Subcutaneous abdominal adipose tissue (tissue), 5 donors: ENCODE results near the gene ATAD1.

Source experiments
- H3K27ac ChIP-seq: one replicate; pipeline ENCODE4 v1.7.0; 2013; ENCODE audit warnings: low read depth, mild to moderate bottlenecking, inconsistent platforms, low read length, moderate library complexity
- H3K27me3 ChIP-seq, 5 donors: one replicate each; pipeline ENCODE4 v1.7.0; 2013; ENCODE audit warnings: low read length in 5 of 5, inconsistent platforms in 1 of 5; ENCODE audit not compliant: control insufficient read depth in 5 of 5, insufficient read depth in 4 of 5
- H3K36me3 ChIP-seq, 5 donors: one replicate each; pipeline ENCODE4 v1.7.0; 2013; ENCODE audit warnings: low read length in 5 of 5; ENCODE audit not compliant: control insufficient read depth in 5 of 5, insufficient read depth in 5 of 5
- H3K4me1 ChIP-seq, 5 donors: one replicate each; pipeline ENCODE4 v1.7.0; 2013; ENCODE audit warnings: low read length in 5 of 5, mild to moderate bottlenecking in 3 of 5, moderate library complexity in 1 of 5; ENCODE audit not compliant: control insufficient read depth in 5 of 5, insufficient read depth in 5 of 5
- H3K4me3 ChIP-seq, 5 donors: one replicate each; pipeline ENCODE4 v1.7.0; 2013; ENCODE audit warnings: low read length in 5 of 5, low read depth in 1 of 5
- H3K9ac ChIP-seq, 5 donors: one replicate each; pipeline ENCODE4 v1.7.0; 2013; ENCODE audit warnings: low read length in 5 of 5, mild to moderate bottlenecking in 4 of 5, moderate library complexity in 3 of 5
- H3K9me3 ChIP-seq, 5 donors: one replicate each; pipeline ENCODE4 v1.7.0; 2013; ENCODE audit warnings: low read length in 5 of 5; ENCODE audit not compliant: control insufficient read depth in 5 of 5
- donor health status: healthy.
- donor health status: healthy.
- donor health status: healthy.
- donor health status: healthy.
- donor health status: healthy.

ATAD1 gene

DNA sequence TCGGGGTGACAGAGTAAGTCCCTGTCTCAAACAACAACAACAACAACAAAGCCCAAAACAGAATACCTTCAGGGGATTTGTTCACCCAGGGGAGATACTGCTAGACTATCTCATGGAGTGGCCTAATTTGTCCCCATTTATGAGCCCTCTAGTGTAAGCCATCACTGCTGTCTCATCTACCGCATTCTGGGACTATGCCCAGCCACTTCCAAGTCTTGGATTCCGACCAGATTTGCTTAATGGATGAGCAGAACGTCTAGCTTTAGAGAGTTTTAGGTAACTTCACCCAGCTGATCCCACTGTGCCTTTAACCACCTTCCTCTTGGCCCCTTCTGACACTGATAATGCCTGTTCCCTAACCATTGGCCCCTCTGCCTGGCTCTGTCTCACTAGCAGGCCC lies 111.3 kb downstream of the ATAD1 start:
- peak overlapping the region; percentile 32 for H3K27ac ChIP-seq
- H3K27me3 ChIP-seq, result no peaks in the 10 kb centered on the region
- H3K9me3 ChIP-seq, result no peaks in the 10 kb centered on the region
- H3K4me1 ChIP-seq, result peaks cover 0 to 52% (median 22%) of the 10 kb centered on the region in 5 donors
- no peak overlapping the region for H3K4me3 ChIP-seq
- H3K36me3 ChIP-seq, result peaks cover 0 to 12% (median 4%) of the 10 kb centered on the region in 5 donors
- H3K9ac ChIP-seq, result no peak overlapping the region

DNA sequence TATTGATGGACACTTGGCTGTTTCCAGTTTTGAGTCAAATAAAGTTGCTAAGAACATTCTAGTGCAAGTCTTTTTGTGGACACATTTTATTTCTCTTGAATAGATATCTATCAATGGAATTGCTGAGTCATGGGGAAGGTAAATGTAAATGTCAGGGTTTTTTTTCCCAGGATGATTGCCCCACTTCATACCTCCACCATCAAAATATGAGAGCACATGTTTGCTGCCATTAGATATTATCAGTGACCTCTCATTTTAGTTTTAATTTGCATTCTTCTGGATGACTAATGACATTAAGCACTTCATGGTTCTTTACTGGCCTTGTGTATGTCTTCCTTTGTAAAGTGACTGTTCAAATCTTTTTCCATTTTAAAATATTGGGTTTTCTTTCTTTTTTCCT lies 112.7 kb downstream of the ATAD1 start:
- peaks cover 0 to 11% (median 4%) of the 10 kb centered on the region in 5 donors for H3K36me3 ChIP-seq
- H3K27me3 ChIP-seq, result no peaks in the 10 kb centered on the region
- no peak overlapping the region for H3K27ac ChIP-seq
- no peak overlapping the region for H3K4me3 ChIP-seq
- no peak overlapping the region for H3K9ac ChIP-seq
- no peaks in the 10 kb centered on the region for H3K9me3 ChIP-seq
- peaks cover 0 to 54% (median 22%) of the 10 kb centered on the region in 5 donors for H3K4me1 ChIP-seq

DNA sequence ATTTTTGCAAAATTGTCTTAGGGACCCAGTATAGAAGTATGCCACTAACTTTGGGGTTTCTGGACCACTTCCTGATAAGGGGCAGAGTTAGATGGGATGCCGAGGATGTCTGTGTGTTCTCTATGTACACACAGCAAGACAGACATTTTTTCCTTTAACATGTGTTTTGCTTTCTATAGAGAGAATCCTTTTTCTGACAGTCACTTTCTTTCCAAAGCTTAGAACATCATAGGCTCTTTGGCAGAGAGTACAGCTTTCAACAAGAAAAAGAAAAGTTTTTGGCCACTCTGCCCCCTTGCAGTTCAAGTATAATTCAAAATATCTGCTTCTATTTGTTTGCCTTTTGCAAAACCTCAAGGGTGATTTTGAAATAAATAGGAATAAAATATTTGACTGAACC lies 114.3 kb downstream of the ATAD1 start:
- H3K9ac ChIP-seq, result peak overlapping the region in 1 of 5 donors; percentile 42
- H3K27me3 ChIP-seq, result no peaks in the 10 kb centered on the region
- no peaks in the 10 kb centered on the region for H3K9me3 ChIP-seq
- no peak overlapping the region for H3K4me3 ChIP-seq
- peak overlapping the region; percentile 21 for H3K27ac ChIP-seq
- H3K36me3 ChIP-seq, result peaks cover 0 to 5% (median 0%) of the 10 kb centered on the region in 5 donors
- peaks cover 0 to 45% (median 22%) of the 10 kb centered on the region in 5 donors for H3K4me1 ChIP-seq

DNA sequence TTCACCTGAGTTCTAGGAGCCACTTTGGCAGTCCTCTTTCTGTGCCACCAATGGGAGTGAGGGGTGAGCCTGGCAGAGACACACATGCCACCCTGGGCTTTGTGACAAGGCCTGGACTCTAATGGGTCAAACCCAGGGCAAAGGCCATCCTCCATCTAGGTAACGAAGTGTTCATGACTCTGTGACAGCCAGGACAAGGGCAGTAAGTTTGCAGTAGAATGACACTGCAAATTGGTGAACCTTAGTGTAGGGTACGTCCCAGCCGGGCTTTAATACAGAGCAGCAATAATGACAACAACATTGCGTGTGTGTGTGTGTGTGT lies 115.1 kb downstream of the ATAD1 start:
- no peaks in the 10 kb centered on the region for H3K27me3 ChIP-seq
- no peaks in the 10 kb centered on the region for H3K9me3 ChIP-seq
- no peak overlapping the region for H3K4me3 ChIP-seq
- H3K9ac ChIP-seq, result no peak overlapping the region
- peaks cover 0 to 37% (median 19%) of the 10 kb centered on the region in 5 donors for H3K4me1 ChIP-seq
- no peak overlapping the region for H3K27ac ChIP-seq
- peaks cover 0 to 5% (median 0%) of the 10 kb centered on the region in 5 donors for H3K36me3 ChIP-seq

DNA sequence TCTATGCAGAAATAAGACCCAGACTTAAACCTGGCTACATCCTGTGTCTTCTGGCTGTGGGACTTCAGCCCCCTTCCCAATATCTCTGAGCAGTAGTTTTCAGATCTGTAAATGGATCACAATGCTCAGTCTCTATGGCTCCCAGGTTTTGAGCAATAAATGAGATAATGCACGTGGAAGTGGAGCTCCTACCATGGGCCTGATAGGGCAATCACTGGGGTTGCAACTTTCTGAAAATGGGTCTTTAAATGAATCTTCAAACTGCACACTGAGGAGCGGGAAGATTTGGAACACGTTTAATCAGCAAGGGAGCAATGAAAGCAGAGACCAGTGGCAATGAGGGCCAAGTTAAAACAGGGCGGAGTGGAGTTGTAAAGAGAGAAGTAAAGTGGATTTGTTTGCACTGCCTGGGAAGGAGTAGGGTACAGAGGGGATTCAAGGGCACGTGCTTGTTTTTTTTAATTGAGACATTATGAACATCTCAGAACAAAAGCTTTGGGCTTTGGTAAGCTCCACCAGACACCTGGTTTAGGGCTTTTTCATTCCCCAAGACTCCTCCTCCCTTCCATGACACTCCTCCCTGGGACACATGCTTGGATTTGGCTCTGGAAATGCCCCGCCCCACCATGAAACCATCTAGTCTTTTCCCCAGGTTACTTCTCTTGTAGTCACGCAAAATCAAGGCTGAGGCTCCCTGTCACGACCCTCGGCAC lies 115.6 kb downstream of the ATAD1 start:
- Histone ChIP-seq H3K4me1 (peaks cover 0 to 35% (median 19%) of the 10 kb centered on the region in 5 donors), H3K4me3 (no peak overlapping the region), H3K9me3 (no peaks in the 10 kb centered on the region), H3K27me3 (no peaks in the 10 kb centered on the region), H3K9ac (no peak overlapping the region), H3K27ac (peak overlapping the region; percentile 45), H3K36me3 (peaks cover 0 to 5% (median 0%) of the 10 kb centered on the region in 5 donors)
